MCF 10A (cell line): ENCODE measurements around the gene FOXP4. TPM values are rescaled to one million over a fixed set of nuclear protein-coding genes. Genes with fewer than 3 reads are reported as not detected.

Source experiments
- BruUV-seq: library from RNA; stranded (reverse); fragments of 400-500 nt; replicated peaks from 2 replicates; lab custom pipeline; 2021; lab: Mats Ljungman, UMichigan
- CTCF ChIA-PET: fragments of 300-600 bp; sonication (Branson Sonifier 250); formaldehyde crosslinking; extraction: SDS; loops from one replicate; lab custom pipeline; 2021; ENCODE audit warnings: antibody characterized with exemption, inconsistent platforms; lab: Yijun Ruan, JAX
- POLR2A ChIA-PET: fragments of 300-600, 350-650 bp; sonication (Branson Sonifier 250); formaldehyde crosslinking; extraction: SDS; loops from one replicate; lab custom pipeline; 2020; ENCODE audit warnings: antibody characterized with exemption, inconsistent platforms; lab: Yijun Ruan, JAX
- DNase-seq: peaks from one replicate; pipeline ENCODE4 v3.0.0-alpha.2; 2018; ENCODE audit not compliant: unreplicated experiment
- H3K27ac Mint-ChIP-seq: one replicate; pipeline ENCODE4 v1.8.0; 2022; ENCODE audit warnings: mild to moderate bottlenecking, low read depth, mixed read lengths; ENCODE audit not compliant: unreplicated experiment
- H3K27me3 Mint-ChIP-seq: one replicate; pipeline ENCODE4 v1.8.0; 2022; ENCODE audit warnings: mixed read lengths; ENCODE audit not compliant: insufficient read depth, unreplicated experiment
- H3K36me3 Mint-ChIP-seq: one replicate; pipeline ENCODE4 v1.8.0; 2022; ENCODE audit warnings: mild to moderate bottlenecking, moderate library complexity, mixed read lengths; ENCODE audit not compliant: insufficient read depth, unreplicated experiment
- H3K4me1 Mint-ChIP-seq: one replicate; pipeline ENCODE4 v1.8.0; 2022; ENCODE audit warnings: mixed read lengths; ENCODE audit not compliant: insufficient read depth, unreplicated experiment
- H3K4me3 Mint-ChIP-seq: one replicate; pipeline ENCODE4 v1.8.0; 2022; ENCODE audit warnings: mild to moderate bottlenecking, moderate library complexity, mixed read lengths; ENCODE audit not compliant: unreplicated experiment
- H3K9me3 Mint-ChIP-seq: one replicate; pipeline ENCODE4 v1.8.0; 2022; ENCODE audit warnings: mixed read lengths; ENCODE audit not compliant: unreplicated experiment
- intact Hi-C: fragments of 100-400 bp; cut with micrococcal nuclease; formaldehyde crosslinking; loops from 2 replicates; pipeline ENCODE4 v1.14.1; 2022
- total RNA-seq: library from RNA; stranded (reverse); gene quantifications from 2 replicates; pipeline ENCODE4 v1.2.3, GENCODE V29; 2022
- TF ChIP-seq, protein P1 (sequence below): fragments of 200-600 bp; IDR thresholded peaks from one replicate; pipeline ENCODE4 v1.8.0; 2022; ENCODE audit warnings: antibody characterized with exemption, mild to moderate bottlenecking; ENCODE audit not compliant: unreplicated experiment

Gene FOXP4
- total RNA-seq, 1 experiment from 2014 or later, result 16.5 TPM

DNA sequence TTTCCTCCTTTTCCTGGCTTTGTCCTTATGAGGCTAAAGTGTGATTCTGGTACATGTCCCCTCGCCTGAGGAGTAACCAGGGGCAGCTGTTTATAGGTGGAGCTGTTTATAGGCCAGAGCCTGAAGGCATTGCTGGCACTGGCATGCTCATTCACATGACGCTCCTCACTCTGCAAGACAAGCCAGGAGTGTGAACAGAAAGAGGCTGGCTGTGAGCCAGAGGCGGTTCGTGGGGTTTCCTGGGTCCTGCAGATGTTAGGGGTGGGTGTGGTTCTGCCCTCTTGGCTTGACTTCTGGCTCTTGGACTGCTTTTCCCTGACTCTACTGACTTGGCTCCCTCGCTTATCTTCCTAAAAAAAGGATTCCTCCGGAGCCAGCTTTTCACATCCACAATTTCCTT is 79.3 kb downstream of the FOXP4 start:
- intact Hi-C loops, result no loop called here
- CTCF ChIA-PET, result interaction anchor here (0.6 to 2.9 kb wide), 10 partner anchors 11 to 200 kb away, joined by 3 to 14 read pairs (median 4); no protein-coding TSS in a partner anchor
- no peaks in the 10 kb centered on the region for H3K36me3 Mint-ChIP-seq
- H3K27ac Mint-ChIP-seq, result peak overlapping the region; percentile 57
- H3K27me3 Mint-ChIP-seq, result no peaks in the 10 kb centered on the region
- H3K4me3 Mint-ChIP-seq, result peak overlapping the region; percentile 29
- BruUV-seq, result no TSS peak
- POLR2A ChIA-PET, result interaction anchor here (0.6 to 3.9 kb wide), 9 partner anchors 12 to 162 kb away, joined by 3 to 42 read pairs (median 3); partner anchors contain the start of genes MDFI and TOMM6
- H3K9me3 Mint-ChIP-seq, result no peaks in the 10 kb centered on the region
- peak; percentile 93 for DNase-seq
- TF ChIP-seq, protein P1, sequence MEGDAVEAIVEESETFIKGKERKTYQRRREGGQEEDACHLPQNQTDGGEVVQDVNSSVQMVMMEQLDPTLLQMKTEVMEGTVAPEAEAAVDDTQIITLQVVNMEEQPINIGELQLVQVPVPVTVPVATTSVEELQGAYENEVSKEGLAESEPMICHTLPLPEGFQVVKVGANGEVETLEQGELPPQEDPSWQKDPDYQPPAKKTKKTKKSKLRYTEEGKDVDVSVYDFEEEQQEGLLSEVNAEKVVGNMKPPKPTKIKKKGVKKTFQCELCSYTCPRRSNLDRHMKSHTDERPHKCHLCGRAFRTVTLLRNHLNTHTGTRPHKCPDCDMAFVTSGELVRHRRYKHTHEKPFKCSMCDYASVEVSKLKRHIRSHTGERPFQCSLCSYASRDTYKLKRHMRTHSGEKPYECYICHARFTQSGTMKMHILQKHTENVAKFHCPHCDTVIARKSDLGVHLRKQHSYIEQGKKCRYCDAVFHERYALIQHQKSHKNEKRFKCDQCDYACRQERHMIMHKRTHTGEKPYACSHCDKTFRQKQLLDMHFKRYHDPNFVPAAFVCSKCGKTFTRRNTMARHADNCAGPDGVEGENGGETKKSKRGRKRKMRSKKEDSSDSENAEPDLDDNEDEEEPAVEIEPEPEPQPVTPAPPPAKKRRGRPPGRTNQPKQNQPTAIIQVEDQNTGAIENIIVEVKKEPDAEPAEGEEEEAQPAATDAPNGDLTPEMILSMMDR, result no peak
- peaks cover 53% of the 10 kb centered on the region for H3K4me1 Mint-ChIP-seq

- TF ChIP-seq, protein P1, result no peak
- no TSS peak for BruUV-seq
- CTCF ChIA-PET, result interaction anchor here (1.0 to 2.9 kb wide), 7 partner anchors 10 to 201 kb away, joined by 3 to 14 read pairs (median 4); no protein-coding TSS in a partner anchor
- DNase-seq, result no peak
- Mint-ChIP-seq H3K36me3 (no peaks in the 10 kb centered on the region), H3K4me3 (peak overlapping the region; percentile 29), H3K9me3 (no peaks in the 10 kb centered on the region), H3K4me1 (peaks cover 53% of the 10 kb centered on the region), H3K27ac (peak overlapping the region; percentile 57), H3K27me3 (no peaks in the 10 kb centered on the region)
- POLR2A ChIA-PET, result interaction anchor here (0.9 to 3.9 kb wide), 6 partner anchors 11 to 162 kb away, joined by 3 to 42 read pairs (median 6); partner anchors contain the start of genes MDFI and TOMM6
- intact Hi-C loops, result no loop called here
These were observed 79.8 kb downstream of the FOXP4 start for GRCh38 chr6:41626022-41626421.

- peak; percentile 84 for DNase-seq
- ChIA-PET POLR2A (interaction anchor here (0.9 to 3.9 kb wide), 5 partner anchors 10 to 161 kb away, joined by 3 to 42 read pairs (median 8); partner anchors contain the start of genes MDFI and TOMM6), CTCF (interaction anchor here (0.6 to 2.9 kb wide), 6 partner anchors 10 to 157 kb away, joined by 3 to 14 read pairs (median 6); no protein-coding TSS in a partner anchor)
- Mint-ChIP-seq H3K4me1 (peaks cover 46% of the 10 kb centered on the region), H3K4me3 (no peak overlapping the region), H3K9me3 (no peaks in the 10 kb centered on the region), H3K27ac (peak overlapping the region; percentile 57), H3K36me3 (no peaks in the 10 kb centered on the region), H3K27me3 (no peaks in the 10 kb centered on the region)
- intact Hi-C loops, result no loop called here
- TF ChIP-seq, protein P1, result no peak
- no TSS peak for BruUV-seq
These were observed 80.7 kb downstream of the FOXP4 start for GRCh38 chr6:41626917-41627316.

DNA sequence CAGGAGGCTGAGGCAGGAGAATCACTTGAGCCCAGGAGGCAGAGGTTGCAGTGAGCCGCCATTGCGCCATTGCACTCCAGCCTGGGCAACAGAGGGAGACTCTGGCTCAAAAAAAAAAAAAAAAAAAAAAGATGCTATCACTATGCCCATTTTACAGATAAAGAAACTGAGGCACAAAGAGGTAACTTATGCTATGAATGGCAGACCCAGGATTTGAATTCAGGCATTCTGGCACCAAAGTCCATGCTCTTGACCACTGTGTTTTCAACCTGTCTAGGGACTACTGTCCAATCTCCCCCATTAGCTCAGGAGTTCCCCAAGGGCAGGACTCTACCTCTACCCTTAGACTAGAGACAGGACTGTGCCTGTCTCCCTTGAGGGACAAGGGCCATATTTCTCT is 82.9 kb downstream of the FOXP4 start:
- H3K36me3 Mint-ChIP-seq, result no peaks in the 10 kb centered on the region
- intact Hi-C loops, result no loop called here
- BruUV-seq, result no TSS peak
- POLR2A ChIA-PET, result no interaction called here
- peaks cover 32% of the 10 kb centered on the region for H3K4me1 Mint-ChIP-seq
- no peak overlapping the region for H3K4me3 Mint-ChIP-seq
- TF ChIP-seq, protein P1, result no peak
- no peaks in the 10 kb centered on the region for H3K9me3 Mint-ChIP-seq
- no peaks in the 10 kb centered on the region for H3K27me3 Mint-ChIP-seq
- DNase-seq, result no peak
- no peak overlapping the region for H3K27ac Mint-ChIP-seq
- CTCF ChIA-PET, result interaction anchor here (1.6 kb wide), 1 partner anchor 26 kb away, joined by 7 read pairs; no protein-coding TSS in a partner anchor
